ENCODE results near the gene ZDHHC16. TPM values are rescaled to one million over a fixed set of nuclear protein-coding genes. Genes with fewer than 3 reads are reported as not detected.

The ZDHHC16 gene
- total and polyA plus RNA-seq, 2 donors (not counting 1 experiment from before 2014, with no cell fraction given), result 24.1 to 41.5 TPM

- Histone ChIP-seq H3K9me3 (ENCODE audit: control extremely low read depth in 1 of 3, control insufficient read depth in 2 of 3, insufficient read depth in 1 of 3, low read length in 2 of 3) (no peaks in the 10 kb centered on the region), H2AFZ (ENCODE audit: insufficient read depth, low read depth, low read length, poor library complexity, severe bottlenecking) (no peak overlapping the region), H4K20me1 (ENCODE audit: control insufficient read depth, insufficient read depth, low read length, poor library complexity, severe bottlenecking) (peaks cover 2% of the 10 kb centered on the region), H3K27ac (ENCODE audit: low read length in 2 of 2) (no peak overlapping the region), H3K4me3 (ENCODE audit: control extremely low read depth in 1 of 5, extremely low read depth in 1 of 5, insufficient read depth in 1 of 5, low read depth in 2 of 5, low read length in 4 of 5) (no peak overlapping the region), H3K79me2 (ENCODE audit: control insufficient read depth, insufficient read depth, low read length) (peaks cover 2% of the 10 kb centered on the region), H3K27me3 (replicated peaks in 1 of 4; ENCODE audit: control extremely low read depth in 1 of 4, control insufficient read depth in 3 of 4, insufficient read depth in 4 of 4, low read length in 3 of 4) (peaks cover 0 to 52% (median 22%) of the 10 kb centered on the region in 4 experiments), H3K36me3 (replicated peaks in 1 of 2; ENCODE audit: control extremely low read depth in 1 of 2, control insufficient read depth in 1 of 2, extremely low read depth in 1 of 2, insufficient read depth in 2 of 2, low read length in 1 of 2) (no peaks in the 10 kb centered on the region), H3K4me1 (ENCODE audit: control insufficient read depth in 2 of 2, insufficient read depth in 2 of 2, low read length in 2 of 2) (peaks cover 9 to 10% of the 10 kb centered on the region in 2 donors), H3K4me2 (replicated peaks; ENCODE audit: low read depth, low read length, poor library complexity, severe bottlenecking) (no peak overlapping the region), H3K9ac (ENCODE audit: low read length) (no peak overlapping the region)
- Mint-ChIP-seq H3K27ac (no peak overlapping the region), H3K27me3 (peaks cover 46% of the 10 kb centered on the region), H3K9me3 (ENCODE audit: insufficient read depth) (no peaks in the 10 kb centered on the region), H3K4me1 (peaks cover 13% of the 10 kb centered on the region), H3K4me3 (no peak overlapping the region)
- no peak for TF ChIP-seq CTCF (IDR thresholded peaks at IDR 0.05)
- TF ChIP-seq EZH2 (IDR thresholded peaks at IDR 0.05; ENCODE audit: borderline replicate concordance, insufficient read depth, low read depth, low read length, poor library complexity, severe bottlenecking), result no peak
- POLR2A ChIA-PET, result interaction anchor here (0.7 kb wide), 1 partner anchor 231 kb away, joined by 3 read pairs; no protein-coding TSS in a partner anchor
- no peak for ATAC-seq (ENCODE audit: low read depth)
- WGBS (ENCODE audit: insufficient coverage), result 100% methylated on average over 3 of the region's 6 CpGs
- CTCF ChIA-PET, result no interaction called here
- intact Hi-C loops (cut with micrococcal nuclease), result no loop called here
- DNase-seq, result no peak
Observed at GRCh38 chr10:97502916-97503315, 56.9 kb downstream of the ZDHHC16 start.

- ChIA-PET CTCF (no interaction called here), POLR2A (interaction anchor here (0.7 kb wide), 1 partner anchor 231 kb away, joined by 3 read pairs; no protein-coding TSS in a partner anchor)
- intact Hi-C loops (cut with micrococcal nuclease), result no loop called here
- H3K27ac Mint-ChIP-seq, result no peak overlapping the region
- Histone ChIP-seq H3K36me3 (replicated peaks in 1 of 2; ENCODE audit: control extremely low read depth in 1 of 2, control insufficient read depth in 1 of 2, extremely low read depth in 1 of 2, insufficient read depth in 2 of 2, low read length in 1 of 2) (no peaks in the 10 kb centered on the region), H4K20me1 (ENCODE audit: control insufficient read depth, insufficient read depth, low read length, poor library complexity, severe bottlenecking) (no peaks in the 10 kb centered on the region), H3K9me3 (ENCODE audit: control extremely low read depth in 1 of 3, control insufficient read depth in 2 of 3, insufficient read depth in 1 of 3, low read length in 2 of 3) (no peaks in the 10 kb centered on the region), H3K79me2 (ENCODE audit: control insufficient read depth, insufficient read depth, low read length) (no peaks in the 10 kb centered on the region), H3K4me3 (ENCODE audit: control extremely low read depth in 1 of 5, extremely low read depth in 1 of 5, insufficient read depth in 1 of 5, low read depth in 2 of 5, low read length in 4 of 5) (no peak overlapping the region), H3K4me1 (ENCODE audit: control insufficient read depth in 2 of 2, insufficient read depth in 2 of 2, low read length in 2 of 2) (peaks cover 9 to 10% of the 10 kb centered on the region in 2 donors), H3K4me2 (replicated peaks; ENCODE audit: low read depth, low read length, poor library complexity, severe bottlenecking) (no peak overlapping the region), H3K9ac (ENCODE audit: low read length) (no peak overlapping the region), H2AFZ (ENCODE audit: insufficient read depth, low read depth, low read length, poor library complexity, severe bottlenecking) (no peak overlapping the region), H3K27me3 (replicated peaks in 1 of 4; ENCODE audit: control extremely low read depth in 1 of 4, control insufficient read depth in 3 of 4, insufficient read depth in 4 of 4, low read length in 3 of 4) (peaks cover 0 to 52% (median 22%) of the 10 kb centered on the region in 4 experiments), H3K27ac (ENCODE audit: low read length in 2 of 2) (no peak overlapping the region)
- no peak overlapping the region for H3K4me3 Mint-ChIP-seq
- no peak for DNase-seq
- no peak for ATAC-seq (ENCODE audit: low read depth)
- H3K9me3 Mint-ChIP-seq (ENCODE audit: insufficient read depth), result no peaks in the 10 kb centered on the region
- H3K4me1 Mint-ChIP-seq, result peaks cover 11% of the 10 kb centered on the region
- TF ChIP-seq EZH2 (IDR thresholded peaks at IDR 0.05; ENCODE audit: borderline replicate concordance, insufficient read depth, low read depth, low read length, poor library complexity, severe bottlenecking), result no peak
- TF ChIP-seq CTCF (IDR thresholded peaks at IDR 0.05), result no peak
- WGBS (ENCODE audit: insufficient coverage), result 86% methylated on average over 2 of the region's 3 CpGs
- H3K27me3 Mint-ChIP-seq, result peaks cover 48% of the 10 kb centered on the region
Observed at GRCh38 chr10:97503406-97503805, 57.4 kb downstream of the ZDHHC16 start.

All from B cell (primary cell).